ENCODE data around the gene C20orf144.
A peak's percentile ranks its signal among the peaks of the same experiment; 100 is the strongest.

C20orf144 gene

DNA sequence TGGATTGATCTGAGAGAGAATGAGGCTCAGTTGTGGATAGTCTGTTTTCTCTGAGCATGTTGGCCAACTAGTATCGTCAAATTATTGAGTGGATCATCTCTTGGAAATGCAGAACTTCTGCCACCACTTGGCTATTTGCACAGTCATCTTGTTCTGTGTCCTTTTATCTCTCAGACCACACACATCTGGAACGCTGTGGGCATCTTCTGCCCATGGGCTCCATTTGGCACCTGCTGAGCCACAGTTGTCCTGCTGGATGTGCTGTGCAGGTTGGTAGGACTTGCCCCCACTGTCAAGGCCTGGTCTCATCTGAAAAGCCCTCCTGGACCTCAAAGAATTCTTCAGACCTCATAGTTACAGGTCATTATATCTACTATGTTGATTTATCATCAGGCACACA is 16.7 kb upstream of the C20orf144 start:
- TF ChIP-seq NFIC (IDR thresholded peaks at IDR 0.05) (no peak), ZBTB7A (IDR thresholded peaks at IDR 0.05; ENCODE audit: low read depth) (no peak), RAD21 (IDR thresholded peaks at IDR 0.05; ENCODE audit: low read depth) (no peak), EGR1 (IDR thresholded peaks at IDR 0.05) (no peak), TCF12 (IDR thresholded peaks at IDR 0.05; ENCODE audit: low read depth) (no peak), CREB1 (IDR thresholded peaks at IDR 0.05; ENCODE audit: low read depth) (no peak), FOXM1 (IDR thresholded peaks at IDR 0.05; ENCODE audit: borderline replicate concordance, low read depth) (no peak), CEBPB (IDR thresholded peaks at IDR 0.05) (no peak), TEAD4 (IDR thresholded peaks at IDR 0.05) (no peak), YY1 (IDR thresholded peaks at IDR 0.05; ENCODE audit: low read depth) (no peak), EP300 (IDR thresholded peaks at IDR 0.05; ENCODE audit: borderline replicate concordance) (no peak), TAF1 (IDR thresholded peaks at IDR 0.05; ENCODE audit: low read depth) (no peak)
- TF ChIP-seq, protein P1, sequence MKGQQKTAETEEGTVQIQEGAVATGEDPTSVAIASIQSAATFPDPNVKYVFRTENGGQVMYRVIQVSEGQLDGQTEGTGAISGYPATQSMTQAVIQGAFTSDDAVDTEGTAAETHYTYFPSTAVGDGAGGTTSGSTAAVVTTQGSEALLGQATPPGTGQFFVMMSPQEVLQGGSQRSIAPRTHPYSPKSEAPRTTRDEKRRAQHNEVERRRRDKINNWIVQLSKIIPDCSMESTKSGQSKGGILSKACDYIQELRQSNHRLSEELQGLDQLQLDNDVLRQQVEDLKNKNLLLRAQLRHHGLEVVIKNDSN (IDR thresholded peaks at IDR 0.05), result no peak
- TF ChIP-seq, protein P2, sequence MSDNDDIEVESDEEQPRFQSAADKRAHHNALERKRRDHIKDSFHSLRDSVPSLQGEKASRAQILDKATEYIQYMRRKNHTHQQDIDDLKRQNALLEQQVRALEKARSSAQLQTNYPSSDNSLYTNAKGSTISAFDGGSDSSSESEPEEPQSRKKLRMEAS (IDR thresholded peaks at IDR 0.05), result no peak
- TF ChIP-seq, protein P3, sequence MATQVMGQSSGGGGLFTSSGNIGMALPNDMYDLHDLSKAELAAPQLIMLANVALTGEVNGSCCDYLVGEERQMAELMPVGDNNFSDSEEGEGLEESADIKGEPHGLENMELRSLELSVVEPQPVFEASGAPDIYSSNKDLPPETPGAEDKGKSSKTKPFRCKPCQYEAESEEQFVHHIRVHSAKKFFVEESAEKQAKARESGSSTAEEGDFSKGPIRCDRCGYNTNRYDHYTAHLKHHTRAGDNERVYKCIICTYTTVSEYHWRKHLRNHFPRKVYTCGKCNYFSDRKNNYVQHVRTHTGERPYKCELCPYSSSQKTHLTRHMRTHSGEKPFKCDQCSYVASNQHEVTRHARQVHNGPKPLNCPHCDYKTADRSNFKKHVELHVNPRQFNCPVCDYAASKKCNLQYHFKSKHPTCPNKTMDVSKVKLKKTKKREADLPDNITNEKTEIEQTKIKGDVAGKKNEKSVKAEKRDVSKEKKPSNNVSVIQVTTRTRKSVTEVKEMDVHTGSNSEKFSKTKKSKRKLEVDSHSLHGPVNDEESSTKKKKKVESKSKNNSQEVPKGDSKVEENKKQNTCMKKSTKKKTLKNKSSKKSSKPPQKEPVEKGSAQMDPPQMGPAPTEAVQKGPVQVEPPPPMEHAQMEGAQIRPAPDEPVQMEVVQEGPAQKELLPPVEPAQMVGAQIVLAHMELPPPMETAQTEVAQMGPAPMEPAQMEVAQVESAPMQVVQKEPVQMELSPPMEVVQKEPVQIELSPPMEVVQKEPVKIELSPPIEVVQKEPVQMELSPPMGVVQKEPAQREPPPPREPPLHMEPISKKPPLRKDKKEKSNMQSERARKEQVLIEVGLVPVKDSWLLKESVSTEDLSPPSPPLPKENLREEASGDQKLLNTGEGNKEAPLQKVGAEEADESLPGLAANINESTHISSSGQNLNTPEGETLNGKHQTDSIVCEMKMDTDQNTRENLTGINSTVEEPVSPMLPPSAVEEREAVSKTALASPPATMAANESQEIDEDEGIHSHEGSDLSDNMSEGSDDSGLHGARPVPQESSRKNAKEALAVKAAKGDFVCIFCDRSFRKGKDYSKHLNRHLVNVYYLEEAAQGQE (IDR thresholded peaks at IDR 0.05; ENCODE audit: low read depth), result no peak

DNA sequence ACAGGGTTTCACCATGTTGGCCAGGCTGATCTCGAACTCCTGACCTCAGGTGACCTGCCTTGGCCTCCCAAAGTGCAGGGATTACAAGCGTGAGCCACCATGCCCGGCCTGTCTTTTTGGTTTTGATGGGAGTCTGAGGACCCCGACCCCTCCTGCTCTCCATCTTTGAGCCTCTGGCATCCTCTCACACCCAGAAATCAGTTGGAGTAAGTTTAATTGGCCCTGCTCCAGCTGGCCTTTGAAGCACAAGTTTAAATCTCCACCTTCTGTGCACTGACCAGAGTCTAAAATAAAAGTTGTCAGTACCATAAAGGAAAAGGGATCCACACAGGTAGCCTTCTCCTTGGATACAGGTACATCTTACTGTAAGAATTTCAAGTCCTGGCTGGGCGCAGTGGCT is 15.9 kb upstream of the C20orf144 start:
- TF ChIP-seq EP300 (IDR thresholded peaks at IDR 0.05; ENCODE audit: borderline replicate concordance) (no peak), FOXM1 (IDR thresholded peaks at IDR 0.05; ENCODE audit: borderline replicate concordance, low read depth) (no peak), YY1 (IDR thresholded peaks at IDR 0.05; ENCODE audit: low read depth) (no peak), TAF1 (IDR thresholded peaks at IDR 0.05; ENCODE audit: low read depth) (no peak), CREB1 (IDR thresholded peaks at IDR 0.05; ENCODE audit: low read depth) (no peak), CEBPB (IDR thresholded peaks at IDR 0.05) (no peak), TCF12 (IDR thresholded peaks at IDR 0.05; ENCODE audit: low read depth) (no peak), EGR1 (IDR thresholded peaks at IDR 0.05) (no peak), ZBTB7A (IDR thresholded peaks at IDR 0.05; ENCODE audit: low read depth) (no peak), RAD21 (IDR thresholded peaks at IDR 0.05; ENCODE audit: low read depth) (no peak), NFIC (IDR thresholded peaks at IDR 0.05) (no peak), TEAD4 (IDR thresholded peaks at IDR 0.05) (no peak)
- TF ChIP-seq, protein P1 (IDR thresholded peaks at IDR 0.05), result no peak
- TF ChIP-seq, protein P3 (IDR thresholded peaks at IDR 0.05; ENCODE audit: low read depth), result no peak
- TF ChIP-seq, protein P2 (IDR thresholded peaks at IDR 0.05), result no peak

DNA sequence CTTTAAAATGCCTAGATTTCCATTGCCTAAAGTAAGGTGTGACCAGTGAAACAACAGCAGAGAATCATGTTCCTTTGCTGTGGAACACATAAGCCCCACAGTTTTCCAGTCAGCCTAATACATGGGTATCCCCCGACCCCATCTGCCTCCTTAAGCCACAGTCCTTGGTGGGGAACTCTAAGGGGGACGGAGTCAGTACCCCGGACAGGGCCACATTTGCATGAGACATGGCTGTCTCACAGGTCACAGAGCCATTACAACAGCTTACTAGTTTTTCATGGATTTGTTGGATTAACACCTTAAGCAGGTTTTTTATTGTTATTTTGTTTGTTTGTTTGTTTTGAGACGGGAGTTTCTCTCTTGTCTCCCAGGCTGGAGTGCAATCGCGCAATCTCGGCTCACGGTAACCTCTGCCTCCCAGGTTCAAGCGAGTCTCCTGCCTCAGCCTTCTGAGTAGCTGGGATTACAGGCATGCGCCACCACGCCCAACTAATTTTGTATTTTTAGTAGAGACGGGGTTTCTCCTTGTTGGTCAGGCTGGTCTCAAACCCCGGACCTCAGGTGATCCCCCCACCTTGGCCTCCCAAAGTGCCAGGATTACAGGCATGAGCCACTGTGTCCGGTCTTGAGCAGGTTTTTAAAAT is 15.0 kb upstream of the C20orf144 start:
- TF ChIP-seq, protein P3 (IDR thresholded peaks at IDR 0.05; ENCODE audit: low read depth), result peak; percentile 78

- no peak for TF ChIP-seq TCF12 (IDR thresholded peaks at IDR 0.05; ENCODE audit: low read depth)
- TF ChIP-seq, protein P2 (IDR thresholded peaks at IDR 0.05), result no peak
- no peak for TF ChIP-seq RAD21 (IDR thresholded peaks at IDR 0.05; ENCODE audit: low read depth)
- TF ChIP-seq, protein P1 (IDR thresholded peaks at IDR 0.05), result no peak
- no peak for TF ChIP-seq ZBTB7A (IDR thresholded peaks at IDR 0.05; ENCODE audit: low read depth)
- no peak for TF ChIP-seq CEBPB (IDR thresholded peaks at IDR 0.05)
- no peak for TF ChIP-seq FOXM1 (IDR thresholded peaks at IDR 0.05; ENCODE audit: borderline replicate concordance, low read depth)
- TF ChIP-seq TAF1 (IDR thresholded peaks at IDR 0.05; ENCODE audit: low read depth), result no peak
- no peak for TF ChIP-seq YY1 (IDR thresholded peaks at IDR 0.05; ENCODE audit: low read depth)
- TF ChIP-seq NFIC (IDR thresholded peaks at IDR 0.05), result no peak
- no peak for TF ChIP-seq EP300 (IDR thresholded peaks at IDR 0.05; ENCODE audit: borderline replicate concordance)
- no peak for TF ChIP-seq CREB1 (IDR thresholded peaks at IDR 0.05; ENCODE audit: low read depth)
- no peak for TF ChIP-seq EGR1 (IDR thresholded peaks at IDR 0.05)
- no peak for TF ChIP-seq TEAD4 (IDR thresholded peaks at IDR 0.05)
- TF ChIP-seq, protein P3 (IDR thresholded peaks at IDR 0.05; ENCODE audit: low read depth), result no peak
Observed at GRCh38 chr20:33647603-33648395, 14.3 kb upstream of the C20orf144 start.

Data from Ishikawa (cell line).